MM.1S (cell line): Measurements from ENCODE around the gene IL15.
"Not testable (repeated sequence)": the region's sequence is repeated elsewhere in the genome, so short reads cannot be mapped to it uniquely, and the experiment has no call there.

Source experiments
- CTCF ChIP-seq: fragments of 300-600 bp; sonication (generic); IDR thresholded peaks from 2 replicates; pipeline ENCODE4 v1.5.1; 2016; ENCODE audit warnings: antibody characterized with exemption, low read length, mixed read lengths
- EZH2 ChIP-seq: fragments of 300-600 bp; sonication (generic); optimal IDR thresholded peaks from 2 replicates; pipeline ENCODE3; 2017; ENCODE audit warnings: low read depth, mild to moderate bottlenecking, antibody characterized with exemption, low read length, mixed read lengths
- EZH2phosphoT487 ChIP-seq: fragments of 300-600 bp; sonication (generic); IDR thresholded peaks from 2 replicates; pipeline ENCODE4 v1.6.1; 2018; ENCODE audit warnings: antibody characterized with exemption, low read length

DNA sequence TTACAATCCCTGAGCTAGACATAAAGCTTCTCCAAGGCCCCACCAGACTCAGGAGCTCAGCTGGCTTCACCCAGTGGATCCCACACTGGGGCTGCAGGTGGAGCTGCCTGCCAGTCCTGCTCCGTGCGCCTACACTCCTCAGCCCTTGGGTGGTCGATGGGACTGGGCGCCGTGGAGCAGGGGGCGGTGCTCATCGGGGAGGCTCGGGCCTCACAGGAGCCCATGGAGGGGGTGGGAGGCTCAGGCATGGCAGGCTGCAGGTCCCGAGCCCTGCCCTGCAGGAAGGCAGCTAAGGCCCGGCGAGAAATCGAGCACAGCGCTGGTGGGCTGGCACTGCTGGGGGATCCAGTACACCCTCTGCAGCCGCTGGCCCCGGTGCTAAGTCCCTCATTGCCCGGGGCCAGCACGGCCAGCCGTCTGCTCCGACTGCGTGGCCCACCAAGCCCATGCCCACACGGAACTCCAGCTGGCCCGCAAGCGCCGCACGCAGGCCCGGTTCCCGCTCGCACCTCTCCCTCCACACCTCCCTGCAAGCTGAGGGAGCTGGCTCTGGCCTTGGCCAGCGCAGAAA lies 53.4 kb downstream of the IL15 start:
- TF ChIP-seq CTCF, EZH2phosphoT487, EZH2: not testable (repeated sequence)
